Astrocyte of the cerebellum (primary cell): ENCODE data around the gene CDK5RAP2.

ENCODE experiments used
- DNase-seq: peaks from one replicate; pipeline ENCODE4 v3.0.0-alpha.2; 2011; ENCODE audit warnings: low read depth
- H3K4me3 ChIP-seq: 2 replicates; pipeline ENCODE4 v1.5.1; 2011; ENCODE audit warnings: mild to moderate bottlenecking, low read depth, low read length, moderate library complexity
- in situ Hi-C: cut with HindIII; loops from 2 replicates; pipeline ENCODE4 v1.10.0; 2017; ENCODE audit warnings: low sequenced_read_pairs
- TF ChIP-seq, protein P1 (sequence below): IDR thresholded peaks from 2 replicates; pipeline ENCODE4 v1.5.1; 2012; ENCODE audit warnings: low read length, low read depth, moderate library complexity, mild to moderate bottlenecking; ENCODE audit errors: missing control alignments

CDK5RAP2 gene

GRCh38 chr9:120490888-120491595, 88.9 kb downstream of the CDK5RAP2 start:
- DNase-seq = no peak
- in situ Hi-C loops = no loop called here
- TF ChIP-seq, protein P1, sequence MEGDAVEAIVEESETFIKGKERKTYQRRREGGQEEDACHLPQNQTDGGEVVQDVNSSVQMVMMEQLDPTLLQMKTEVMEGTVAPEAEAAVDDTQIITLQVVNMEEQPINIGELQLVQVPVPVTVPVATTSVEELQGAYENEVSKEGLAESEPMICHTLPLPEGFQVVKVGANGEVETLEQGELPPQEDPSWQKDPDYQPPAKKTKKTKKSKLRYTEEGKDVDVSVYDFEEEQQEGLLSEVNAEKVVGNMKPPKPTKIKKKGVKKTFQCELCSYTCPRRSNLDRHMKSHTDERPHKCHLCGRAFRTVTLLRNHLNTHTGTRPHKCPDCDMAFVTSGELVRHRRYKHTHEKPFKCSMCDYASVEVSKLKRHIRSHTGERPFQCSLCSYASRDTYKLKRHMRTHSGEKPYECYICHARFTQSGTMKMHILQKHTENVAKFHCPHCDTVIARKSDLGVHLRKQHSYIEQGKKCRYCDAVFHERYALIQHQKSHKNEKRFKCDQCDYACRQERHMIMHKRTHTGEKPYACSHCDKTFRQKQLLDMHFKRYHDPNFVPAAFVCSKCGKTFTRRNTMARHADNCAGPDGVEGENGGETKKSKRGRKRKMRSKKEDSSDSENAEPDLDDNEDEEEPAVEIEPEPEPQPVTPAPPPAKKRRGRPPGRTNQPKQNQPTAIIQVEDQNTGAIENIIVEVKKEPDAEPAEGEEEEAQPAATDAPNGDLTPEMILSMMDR = no peak
- H3K4me3 ChIP-seq = no peak overlapping the region

DNA sequence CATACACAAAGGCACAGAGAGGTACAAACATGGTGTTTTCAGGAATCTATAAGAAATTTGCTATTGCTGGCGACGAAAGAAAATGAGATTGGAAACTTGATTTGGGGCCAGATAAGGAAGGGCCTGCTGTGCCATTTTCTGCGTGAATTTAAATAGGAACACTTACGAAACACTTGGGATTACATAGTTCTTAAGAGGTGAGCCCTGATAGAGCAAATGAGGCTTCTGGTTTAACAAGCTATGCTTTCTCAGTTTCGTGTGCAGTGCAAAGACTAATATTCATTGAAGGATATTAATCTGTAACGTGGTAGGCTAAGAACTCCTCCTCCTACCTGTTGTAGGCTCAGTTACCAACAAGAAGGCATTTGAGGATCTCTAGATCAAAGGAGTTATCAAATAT, 93.1 kb downstream of the CDK5RAP2 start:
- DNase-seq = no peak
- TF ChIP-seq, protein P1 = no peak
- H3K4me3 ChIP-seq = no peak overlapping the region
- in situ Hi-C loops = no loop called here

- in situ Hi-C loops = no loop called here
- TF ChIP-seq, protein P1 = no peak
- H3K4me3 ChIP-seq = no peak overlapping the region
- DNase-seq = no peak
Measured at GRCh38 chr9:120486347-120486746, 93.6 kb downstream of the CDK5RAP2 start.

DNA sequence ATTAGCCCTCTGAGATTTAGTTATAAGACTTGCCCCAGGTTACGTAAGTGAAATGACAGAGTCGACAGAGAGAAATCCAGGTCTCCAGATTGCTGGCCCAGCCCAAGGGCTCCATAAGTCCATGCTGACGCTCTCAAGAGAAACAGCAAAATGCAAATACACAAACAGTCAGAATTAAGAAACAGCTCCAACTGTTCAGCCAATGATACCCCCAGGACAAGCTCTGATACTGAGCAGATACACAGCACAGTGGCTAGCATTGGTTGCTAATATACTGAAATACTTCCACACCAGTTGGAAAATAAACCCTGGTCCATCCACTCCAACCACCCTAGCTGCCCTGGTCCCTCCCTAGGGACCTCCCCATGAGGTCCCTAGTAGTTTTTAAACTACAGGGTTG, 94.2 kb downstream of the CDK5RAP2 start:
- in situ Hi-C loops = no loop called here
- no peak for DNase-seq
- TF ChIP-seq, protein P1 = no peak
- no peak overlapping the region for H3K4me3 ChIP-seq

DNA sequence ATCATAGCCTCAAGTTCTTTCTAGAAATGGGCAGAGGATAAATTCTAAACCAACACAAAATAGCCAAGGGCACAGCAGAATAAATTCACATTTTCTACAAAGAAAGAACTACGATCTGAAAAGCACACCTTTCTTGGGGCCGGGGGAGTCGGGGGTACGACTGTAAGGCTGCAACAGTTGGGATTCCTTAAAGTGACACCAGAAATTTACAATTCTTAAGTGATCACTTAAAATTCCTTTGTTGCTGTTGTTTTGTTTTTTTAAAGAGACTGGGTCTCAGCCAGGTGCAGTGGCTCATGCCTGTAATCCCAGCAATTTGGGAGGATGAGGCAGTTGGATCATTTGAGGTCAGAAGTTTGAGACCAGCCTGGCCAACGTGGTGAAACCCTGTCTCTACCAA, 95.8 kb downstream of the CDK5RAP2 start:
- H3K4me3 ChIP-seq = no peak overlapping the region
- in situ Hi-C loops = no loop called here
- TF ChIP-seq, protein P1 = no peak
- DNase-seq = no peak

DNA sequence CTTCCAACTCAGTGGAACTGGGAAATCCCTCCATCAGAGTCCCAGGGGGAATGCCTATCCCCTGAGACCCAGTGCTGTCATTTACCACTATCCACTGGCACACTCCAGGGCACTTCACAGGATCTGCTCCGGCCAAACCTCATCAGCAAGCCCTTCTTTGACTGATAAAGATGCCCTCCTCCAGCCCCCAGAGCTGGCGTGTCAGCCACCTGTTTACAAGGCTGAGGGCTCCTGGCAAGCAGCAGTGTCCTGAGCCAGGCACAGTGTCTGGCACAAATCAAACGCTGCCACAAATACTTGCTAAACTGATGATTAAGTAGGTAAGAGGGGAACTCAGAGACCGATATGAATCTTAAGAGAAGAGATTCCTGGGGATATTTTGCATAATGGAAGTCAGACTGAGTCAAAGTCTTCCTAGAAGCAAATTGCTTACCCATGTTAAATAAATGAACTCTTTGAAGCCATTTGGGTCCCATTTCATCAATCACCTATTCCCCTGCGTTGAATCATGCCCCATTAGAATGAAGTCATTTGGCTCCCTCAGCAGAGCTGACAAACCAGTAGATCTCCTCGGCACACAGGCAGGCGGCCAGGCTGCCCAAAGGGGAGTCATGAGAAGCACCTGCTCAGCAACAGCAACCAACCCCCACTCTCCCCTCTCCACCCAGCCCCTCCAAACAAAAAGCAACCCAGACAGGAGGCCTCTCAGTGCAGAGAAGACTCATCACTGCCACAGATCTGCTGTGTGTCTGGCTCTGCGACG, 97.4 kb downstream of the CDK5RAP2 start:
- no peak for DNase-seq
- TF ChIP-seq, protein P1 = no peak
- no peak overlapping the region for H3K4me3 ChIP-seq
- in situ Hi-C loops = no loop called here
